C4-2B (cell line): ENCODE results near the gene KRT39.

ENCODE experiments used
- H3K27ac ChIP-seq: fragments of 450-650 bp; 2 replicates; pipeline ENCODE4 v1.5.1; 2017
- ZFX ChIP-seq: fragments of 450-650 bp; IDR thresholded peaks from 2 replicates; pipeline ENCODE4 v1.6.1; 2017
- TF ChIP-seq, protein P1 (sequence below): fragments of 450-650 bp; conservative IDR thresholded peaks from 2 replicates; pipeline ENCODE4 v1.5.1; 2017; ENCODE audit warnings: mild to moderate bottlenecking

The KRT39 gene

DNA sequence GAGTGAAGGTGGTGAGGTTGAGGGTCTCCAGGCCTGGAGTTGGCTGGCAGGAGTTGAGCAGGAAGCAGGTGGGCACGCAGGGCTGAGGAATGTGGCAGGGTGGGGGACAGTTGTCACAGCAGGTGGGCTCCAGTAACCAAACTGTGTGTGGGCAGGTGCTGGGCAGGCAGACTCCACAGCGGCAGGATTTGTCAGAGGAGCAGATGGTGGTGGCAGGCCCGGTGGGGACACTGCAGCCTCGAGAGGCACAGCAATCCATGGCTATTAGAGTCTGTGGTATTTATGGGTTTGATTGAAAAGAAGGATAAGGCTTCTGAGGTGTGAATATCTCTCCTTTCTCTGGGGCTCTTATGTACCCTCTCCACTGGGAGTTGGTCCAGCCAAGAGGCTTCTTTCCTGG, 27.1 kb upstream of the KRT39 start, which contains the start of gene KRTAP3-3:
TSS of gene KRTAP3-3 (minus strand) at position 326 of the 400 bp plus-strand sequence. CDS start at position 259, 67 bp downstream.
- H3K27ac ChIP-seq, result no peak within 1 kb of the TSS
- TF ChIP-seq ZFX, result no peak
- TF ChIP-seq, protein P1, sequence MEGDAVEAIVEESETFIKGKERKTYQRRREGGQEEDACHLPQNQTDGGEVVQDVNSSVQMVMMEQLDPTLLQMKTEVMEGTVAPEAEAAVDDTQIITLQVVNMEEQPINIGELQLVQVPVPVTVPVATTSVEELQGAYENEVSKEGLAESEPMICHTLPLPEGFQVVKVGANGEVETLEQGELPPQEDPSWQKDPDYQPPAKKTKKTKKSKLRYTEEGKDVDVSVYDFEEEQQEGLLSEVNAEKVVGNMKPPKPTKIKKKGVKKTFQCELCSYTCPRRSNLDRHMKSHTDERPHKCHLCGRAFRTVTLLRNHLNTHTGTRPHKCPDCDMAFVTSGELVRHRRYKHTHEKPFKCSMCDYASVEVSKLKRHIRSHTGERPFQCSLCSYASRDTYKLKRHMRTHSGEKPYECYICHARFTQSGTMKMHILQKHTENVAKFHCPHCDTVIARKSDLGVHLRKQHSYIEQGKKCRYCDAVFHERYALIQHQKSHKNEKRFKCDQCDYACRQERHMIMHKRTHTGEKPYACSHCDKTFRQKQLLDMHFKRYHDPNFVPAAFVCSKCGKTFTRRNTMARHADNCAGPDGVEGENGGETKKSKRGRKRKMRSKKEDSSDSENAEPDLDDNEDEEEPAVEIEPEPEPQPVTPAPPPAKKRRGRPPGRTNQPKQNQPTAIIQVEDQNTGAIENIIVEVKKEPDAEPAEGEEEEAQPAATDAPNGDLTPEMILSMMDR, result no peak

DNA sequence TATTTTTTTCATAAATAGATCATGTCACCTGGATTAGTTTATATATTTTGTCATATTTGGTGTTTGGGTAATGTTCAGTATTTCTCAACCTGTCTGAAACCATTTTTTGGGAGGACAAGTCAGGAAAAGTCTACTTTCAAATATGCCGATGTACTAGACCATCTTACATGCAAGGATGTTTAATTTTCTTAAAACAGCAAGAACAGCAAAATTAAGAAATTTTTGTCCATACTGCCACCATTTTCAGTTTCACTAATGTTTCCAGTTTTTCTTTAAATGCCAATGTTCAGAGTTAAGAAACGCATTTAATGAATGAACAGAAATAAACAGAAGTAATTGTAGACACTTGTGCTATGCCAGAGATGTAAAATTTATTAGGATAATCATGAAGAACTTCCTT, 26.3 kb upstream of the KRT39 start:
- no peak for TF ChIP-seq ZFX
- TF ChIP-seq, protein P1, result no peak

DNA sequence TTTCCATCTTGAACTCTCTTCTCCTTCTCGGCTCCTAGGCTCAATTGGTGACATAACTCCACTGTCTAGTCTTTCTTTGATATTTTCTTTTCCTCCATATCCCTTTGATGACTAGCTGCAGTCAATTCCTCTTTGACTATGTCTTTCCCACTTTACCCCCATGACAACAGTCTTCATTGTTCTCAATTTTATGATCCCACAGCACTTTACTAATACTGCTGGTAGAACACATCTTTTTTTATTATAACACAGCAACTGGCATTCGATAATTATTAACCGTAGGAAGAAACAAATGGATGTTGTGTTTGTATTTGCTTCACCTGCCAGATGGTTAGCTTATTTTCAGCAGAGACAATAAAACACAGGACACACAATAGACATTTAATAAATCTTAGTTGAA, 25.9 kb upstream of the KRT39 start:
- TF ChIP-seq, protein P1, result no peak
- no peak for TF ChIP-seq ZFX
- no peak overlapping the region for H3K27ac ChIP-seq

More for the DNA sequence above, 26.3 kb upstream of the KRT39 start:
- H3K27ac ChIP-seq, result no peak overlapping the region

DNA sequence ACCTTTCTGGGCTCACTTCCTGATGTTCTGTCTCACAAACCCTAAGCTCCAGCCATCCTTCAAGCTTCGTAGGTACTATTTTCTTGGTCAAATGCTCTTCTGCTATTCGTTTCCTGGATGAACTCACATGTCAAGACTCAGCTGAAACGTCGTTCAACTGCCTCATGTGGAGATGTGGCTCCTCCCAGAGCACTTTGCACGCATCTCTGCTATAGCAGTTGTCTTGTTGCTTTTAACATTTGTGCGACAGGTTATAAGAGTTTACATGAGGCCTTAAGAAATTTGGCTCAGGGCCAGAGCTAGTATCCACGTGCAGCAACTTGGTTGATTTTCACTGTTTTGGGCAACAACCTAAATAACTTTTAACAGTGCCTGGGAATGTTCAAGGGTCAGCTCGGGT, 20.2 kb upstream of the KRT39 start:
- TF ChIP-seq, protein P1, result no peak
- no peak for TF ChIP-seq ZFX
- H3K27ac ChIP-seq, result no peak overlapping the region

DNA sequence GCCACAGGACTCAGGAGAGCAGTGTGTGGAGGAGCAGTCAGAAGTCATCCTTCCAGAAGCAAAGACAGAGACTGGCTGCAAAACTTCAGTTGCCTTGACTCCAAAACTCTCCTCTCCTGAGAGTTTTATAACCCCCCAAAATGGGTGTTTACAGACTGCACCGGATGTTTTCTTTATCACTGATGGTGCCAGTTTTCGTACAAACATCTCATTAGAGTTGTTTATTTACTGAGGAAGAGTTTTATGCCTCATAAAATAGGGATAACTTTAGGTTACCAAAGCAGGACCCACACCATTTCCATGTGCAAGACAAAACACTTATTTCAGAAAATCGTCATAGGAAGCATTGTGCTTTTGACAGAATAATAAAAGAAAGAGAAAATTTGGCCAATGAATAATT, 17.5 kb upstream of the KRT39 start, which contains the start of gene KRT40:
TSS of gene KRT40 (minus strand) at position 101 of the 400 bp plus-strand sequence. CDS start at position 48, 53 bp downstream.
- no peak for TF ChIP-seq ZFX
- TF ChIP-seq, protein P1, result no peak
- H3K27ac ChIP-seq, result no peak within 1 kb of the TSS

DNA sequence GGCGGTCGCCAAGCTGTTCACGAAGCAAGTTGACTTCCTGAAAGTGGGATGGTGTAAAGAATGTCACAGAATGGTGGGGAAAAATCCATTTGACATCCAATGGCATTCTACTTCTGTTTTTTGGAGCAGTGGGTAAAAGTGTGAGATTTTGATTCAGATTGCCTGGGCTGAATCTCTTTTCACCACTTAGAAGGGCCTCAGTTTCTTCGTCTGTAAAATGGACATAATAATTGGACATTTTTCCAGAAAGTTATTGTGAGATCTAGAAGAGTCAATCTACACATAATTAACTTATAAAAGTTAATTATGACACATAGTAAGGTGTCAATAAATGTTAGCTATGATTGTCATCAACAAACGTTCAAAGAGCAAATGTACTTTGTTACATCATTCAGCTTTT, 14.4 kb upstream of the KRT39 start:
- H3K27ac ChIP-seq, result no peak overlapping the region
- no peak for TF ChIP-seq ZFX
- TF ChIP-seq, protein P1, result no peak

DNA sequence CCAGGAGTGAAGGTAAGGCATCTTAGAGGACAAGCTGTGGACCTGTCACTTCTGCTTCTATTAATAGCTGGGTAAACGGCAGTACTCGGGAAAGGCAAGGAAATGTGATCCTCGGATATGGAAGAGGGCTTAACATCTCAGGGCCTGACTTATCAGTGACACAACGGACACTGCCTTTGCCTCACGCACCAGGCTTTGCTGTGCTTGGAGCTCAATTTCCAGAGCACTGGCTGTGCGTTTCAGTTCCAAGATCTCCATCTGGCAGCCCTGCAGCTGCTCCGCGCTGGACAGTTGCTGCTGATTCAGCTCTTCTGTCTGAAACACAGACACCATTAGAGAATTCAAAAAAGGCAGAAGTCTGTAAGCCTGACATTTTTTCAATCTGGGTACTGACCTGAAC, 13.8 kb upstream of the KRT39 start:
- no peak overlapping the region for H3K27ac ChIP-seq
- TF ChIP-seq, protein P1, result no peak
- TF ChIP-seq ZFX, result no peak
